NCI-H1930 (cell line): ENCODE data around the gene AUTS2.

Source experiments
- DNase-seq, 2 experiments: peaks; one replicate each; lab custom pipeline; 2025; lab: John Stamatoyannopoulos, UW

Gene AUTS2

GRCh38 chr7:69624435-69625230, 26.4 kb downstream of the AUTS2 start:
- no peak for DNase-seq

DNA sequence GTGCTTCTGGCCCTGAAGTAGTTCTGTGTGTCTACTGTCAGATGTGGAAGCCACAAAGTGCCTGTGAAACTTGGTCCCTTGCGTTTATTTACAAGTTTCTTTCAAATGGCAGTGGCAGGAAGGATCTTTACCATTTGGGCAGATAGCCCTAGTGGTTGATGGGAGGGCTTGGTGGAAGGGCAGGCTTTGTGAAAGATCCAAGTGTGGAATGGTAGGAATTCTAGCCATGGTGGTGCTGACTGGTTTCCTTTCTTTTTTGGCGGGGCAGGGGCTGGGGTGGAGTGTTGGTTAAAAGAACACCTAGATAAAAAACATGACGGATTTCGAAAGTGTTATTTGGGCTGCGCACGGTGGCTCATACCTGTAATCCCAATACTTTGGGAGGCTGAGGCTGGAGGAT, 27.0 kb downstream of the AUTS2 start:
- no peak for DNase-seq

DNA sequence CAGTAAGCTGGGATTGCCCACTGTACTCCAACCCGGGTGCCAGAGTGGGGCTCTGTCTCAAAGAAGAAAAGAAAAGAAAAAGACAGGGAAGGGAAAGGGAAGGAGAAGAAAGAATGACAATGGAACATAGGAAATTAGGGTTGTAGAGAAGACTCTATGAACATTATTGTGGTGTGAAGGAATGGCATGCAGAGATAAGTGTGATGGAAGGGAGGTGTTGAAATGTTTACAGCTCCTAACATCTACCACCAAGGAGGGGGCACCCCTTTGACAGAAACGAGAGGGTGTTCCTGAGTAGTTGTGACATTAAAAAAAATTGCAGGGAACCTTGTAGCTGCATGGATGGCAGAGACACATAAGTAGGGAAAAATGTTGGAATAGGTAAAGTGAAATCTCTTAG, 27.5 kb downstream of the AUTS2 start:
- DNase-seq = no peak

DNA sequence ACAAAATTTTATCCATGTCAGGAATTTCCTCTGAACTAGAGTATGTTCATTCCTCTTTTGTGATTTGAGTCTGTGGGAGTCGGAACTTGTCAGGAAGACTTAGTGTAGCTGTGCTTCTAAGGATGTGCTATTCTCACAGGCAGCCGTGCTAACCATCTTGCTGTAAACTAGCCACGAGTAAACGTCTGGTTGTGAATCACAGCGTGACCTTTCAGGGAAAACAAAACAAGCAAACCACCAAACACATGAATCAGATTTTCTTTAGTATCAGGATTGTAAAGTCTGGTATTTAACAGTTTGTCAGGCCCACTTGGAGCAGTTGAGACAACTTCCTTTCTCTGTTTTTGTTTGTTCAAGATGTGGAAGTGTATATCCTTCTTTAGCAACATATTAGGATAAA, 32.0 kb downstream of the AUTS2 start:
- DNase-seq = no peak

GRCh38 chr7:69631131-69631530, 32.9 kb downstream of the AUTS2 start:
- DNase-seq = no peak

- no peak for DNase-seq
These were observed 34.0 kb downstream of the AUTS2 start for GRCh38 chr7:69632280-69632679.

- no peak for DNase-seq
These were observed 35.0 kb downstream of the AUTS2 start for GRCh38 chr7:69633122-69633831.

GRCh38 chr7:69635555-69636185, 37.4 kb downstream of the AUTS2 start:
- no peak for DNase-seq

DNA sequence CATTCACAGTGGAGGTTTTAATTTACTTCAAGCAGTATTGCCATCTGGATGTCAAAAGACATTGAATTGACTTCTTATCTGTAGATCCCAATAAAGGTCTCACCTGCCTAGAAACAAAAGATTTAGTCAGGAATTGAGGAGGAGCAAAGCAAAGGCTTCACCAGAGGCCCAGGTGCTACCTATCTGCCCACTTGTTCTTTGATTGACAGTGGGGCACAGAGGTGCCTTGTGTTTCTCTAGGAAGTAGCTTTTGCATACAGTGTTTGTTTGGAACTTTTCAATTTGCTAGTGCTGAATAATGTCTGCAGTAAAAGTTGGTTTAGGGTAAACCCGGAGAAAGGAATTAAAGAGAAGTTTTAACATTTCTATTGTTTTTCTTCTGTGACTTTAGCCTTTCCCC, 40.4 kb downstream of the AUTS2 start:
- no peak for DNase-seq

GRCh38 chr7:69640216-69640615, 41.9 kb downstream of the AUTS2 start:
- no peak for DNase-seq

- DNase-seq = no peak
These were observed 42.8 kb downstream of the AUTS2 start for GRCh38 chr7:69640925-69641594.

DNA sequence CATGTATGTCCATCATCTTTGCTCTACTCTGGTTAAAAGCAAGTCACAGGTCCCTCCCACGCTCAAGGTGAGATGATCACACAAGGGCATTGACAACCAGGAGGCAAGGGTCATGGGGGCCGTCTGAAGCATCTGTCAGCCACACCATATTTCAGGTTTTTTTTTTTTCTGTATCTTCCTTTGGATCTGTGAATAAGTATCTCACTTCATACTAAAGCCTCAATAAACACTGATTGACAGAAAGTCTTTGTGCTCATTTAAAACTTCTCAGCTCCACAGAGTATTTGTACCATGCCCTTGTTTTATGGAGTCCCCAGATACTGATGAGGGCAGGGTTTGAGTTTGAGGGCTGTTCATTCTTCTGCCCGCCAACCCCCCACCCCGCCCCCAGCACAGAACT, 45.0 kb downstream of the AUTS2 start:
- DNase-seq = no peak

DNA sequence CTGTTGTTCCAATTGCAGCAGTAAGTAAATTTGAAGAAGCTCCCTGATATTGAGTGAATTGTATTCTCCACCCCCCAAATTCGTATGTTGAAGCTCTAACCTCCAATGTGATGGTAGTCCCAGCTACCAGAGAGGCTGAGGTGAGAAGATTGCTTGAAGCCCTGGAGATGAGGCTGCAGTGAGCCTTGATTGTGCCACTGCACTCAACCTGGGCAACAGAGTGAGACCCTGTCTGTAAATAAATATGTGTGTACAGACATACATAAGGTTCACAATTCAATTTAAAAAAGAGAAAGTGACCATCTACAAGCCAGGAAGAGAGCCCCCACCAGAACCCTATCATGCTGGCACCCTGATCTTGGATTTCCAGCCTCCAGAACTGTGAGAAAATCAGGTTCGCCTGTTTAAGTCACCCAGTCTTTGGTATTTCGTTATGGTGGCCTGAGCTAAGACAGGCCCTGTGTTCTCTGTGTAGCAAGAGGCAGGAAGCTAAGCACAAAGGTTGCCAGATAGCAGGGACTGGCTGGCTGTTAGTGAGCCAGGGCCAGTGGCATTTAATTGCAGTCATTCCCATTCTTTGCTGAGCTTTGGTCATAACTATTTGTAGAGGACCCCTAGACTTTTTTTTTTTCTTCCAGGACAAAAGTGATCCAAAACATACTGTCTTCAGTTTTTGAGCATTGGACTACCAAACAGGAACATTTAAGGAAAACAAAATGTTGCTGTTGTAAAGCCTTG, 45.6 kb downstream of the AUTS2 start:
- no peak for DNase-seq

DNA sequence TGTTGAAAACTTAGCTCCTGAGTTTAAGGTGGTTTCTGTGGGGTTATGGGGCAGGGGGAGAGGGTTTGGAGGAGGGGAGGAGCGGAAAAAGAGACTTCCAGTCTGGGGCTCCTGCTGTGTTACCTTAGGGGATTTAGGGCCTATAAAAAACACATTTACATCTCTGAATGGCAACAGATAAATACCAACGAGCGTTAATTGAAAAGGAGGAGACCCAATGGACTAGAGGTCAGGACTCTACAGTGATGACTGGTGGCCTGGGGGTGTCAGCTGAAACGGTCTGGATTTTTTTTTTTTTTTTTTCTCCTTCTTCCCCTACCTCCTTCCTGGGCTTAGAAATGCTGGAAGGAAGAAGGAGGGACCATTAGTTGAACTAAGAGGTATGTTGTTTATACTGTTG, 47.4 kb downstream of the AUTS2 start:
- DNase-seq = no peak

- DNase-seq = no peak
These were observed 52.9 kb downstream of the AUTS2 start for GRCh38 chr7:69651101-69651590.

GRCh38 chr7:69652947-69653701, 54.8 kb downstream of the AUTS2 start:
- no peak for DNase-seq

GRCh38 chr7:69653806-69654205, 55.5 kb downstream of the AUTS2 start:
- no peak for DNase-seq

- DNase-seq = peak in 1 of 2 experiments; percentile 29
These were observed 56.1 kb downstream of the AUTS2 start for GRCh38 chr7:69654381-69654780.

GRCh38 chr7:69654849-69655707, 56.8 kb downstream of the AUTS2 start:
- DNase-seq = no peak

DNA sequence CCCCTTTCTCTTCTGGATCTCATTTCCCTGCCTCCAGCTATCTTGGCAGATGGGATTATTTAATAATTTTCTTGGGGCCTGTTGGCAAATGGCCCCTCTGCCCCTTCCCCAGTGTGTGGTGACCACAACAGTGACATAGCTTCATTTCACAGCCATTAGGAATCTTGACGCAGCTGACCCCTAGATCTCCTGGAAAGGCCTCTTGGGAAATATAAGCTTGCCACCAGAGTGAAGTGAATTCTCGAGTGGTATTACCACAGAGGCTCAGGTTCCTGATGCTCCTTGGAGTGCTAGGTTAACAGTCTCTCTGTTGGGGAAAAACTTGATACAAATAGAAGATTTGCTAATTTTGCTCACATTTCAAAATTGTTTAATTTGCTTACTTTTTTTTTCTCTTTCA, 57.8 kb downstream of the AUTS2 start:
- no peak for DNase-seq
